GM19438 (cell line): ENCODE results near the gene UQCR11.
"Not testable (repeated sequence)": the region's sequence is repeated elsewhere in the genome, so short reads cannot be mapped to it uniquely, and the experiment has no call there.

ENCODE experiments used
- ATAC-seq: cut with Tn5 transposase; IDR thresholded peaks from one replicate; pipeline ENCODE4 v1.9.1; 2021; ENCODE audit warnings: low read depth; ENCODE audit not compliant: unreplicated experiment

Gene UQCR11

DNA sequence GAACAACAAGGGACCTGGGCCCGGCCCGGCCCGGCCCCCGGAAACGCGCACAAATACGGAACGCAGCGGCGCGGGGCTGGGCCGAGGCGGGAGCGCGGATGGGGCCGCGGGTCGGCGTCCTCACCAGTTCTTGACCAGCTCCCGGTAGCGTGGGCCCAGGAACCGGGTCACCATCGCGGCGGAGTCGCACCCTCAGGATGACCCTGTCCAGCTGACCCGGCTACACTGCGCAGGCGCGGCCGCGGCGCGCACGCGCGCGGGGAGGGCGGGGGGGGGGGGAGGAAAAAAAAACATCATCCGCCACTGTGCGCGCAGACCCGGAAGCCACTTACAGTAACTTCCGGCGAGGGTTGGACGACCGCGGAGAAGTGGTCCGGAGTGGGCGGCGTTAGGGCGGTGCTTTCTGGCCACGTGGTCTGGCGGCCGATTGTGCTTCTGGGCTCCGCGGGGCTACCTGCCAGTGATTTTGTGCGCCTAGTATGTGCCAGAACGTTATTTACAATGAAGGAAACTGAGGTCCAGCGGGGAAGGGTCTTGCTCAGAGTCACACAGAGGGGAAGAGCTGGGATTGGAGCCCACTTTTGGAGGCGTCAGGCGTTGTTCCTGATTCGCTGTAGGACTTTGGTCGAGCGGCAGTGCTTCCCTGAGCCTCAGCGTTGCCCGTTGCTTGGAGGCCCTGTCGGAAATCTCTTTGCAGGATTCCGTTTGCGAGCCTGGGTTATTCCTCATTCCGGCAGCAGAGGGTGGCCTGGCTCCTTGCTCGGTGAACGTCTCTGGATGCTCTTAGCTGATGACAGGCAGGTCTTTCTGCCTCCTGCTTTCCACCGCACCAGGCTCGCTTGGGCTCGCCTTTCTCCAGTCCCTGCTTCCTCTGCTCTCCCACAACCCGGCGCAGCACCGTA lies at the start of gene UQCR11:
TSS of gene UQCR11 (minus strand) at position 227 of the 902 bp plus-strand sequence. CDS start at position 174, 53 bp downstream.
- peak; percentile 72 for ATAC-seq

DNA sequence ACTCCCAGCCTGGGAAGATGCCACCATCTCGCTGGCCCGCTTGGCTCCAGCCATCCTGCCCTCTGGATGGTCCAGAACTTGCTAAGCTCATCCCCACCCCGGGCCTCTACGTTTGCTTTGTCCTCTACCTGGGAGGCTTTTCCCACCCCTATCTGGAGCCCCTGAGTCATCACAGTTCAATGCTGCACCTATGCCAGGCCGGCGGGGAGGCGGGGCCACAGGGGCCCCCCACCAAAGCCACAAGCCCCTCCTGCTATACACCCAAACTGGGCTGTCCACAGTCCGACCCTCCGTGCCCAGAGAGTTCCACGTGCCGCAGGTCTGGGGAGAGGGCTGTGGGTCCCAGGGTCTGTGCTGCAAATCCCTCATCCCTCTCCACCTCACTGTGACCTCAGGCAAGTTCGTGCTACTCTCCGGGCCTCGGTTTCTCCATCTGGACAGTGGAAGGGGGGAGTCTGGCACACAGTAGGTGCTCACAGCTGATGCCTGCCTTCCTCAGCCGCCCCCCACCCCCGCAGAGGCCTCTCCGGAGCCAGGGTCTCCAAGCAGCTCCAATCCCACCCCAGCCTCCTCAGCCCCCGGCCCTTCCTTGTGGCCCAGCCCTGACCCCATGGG lies 49.0 kb upstream of the UQCR11 start:
- no peak for ATAC-seq

DNA sequence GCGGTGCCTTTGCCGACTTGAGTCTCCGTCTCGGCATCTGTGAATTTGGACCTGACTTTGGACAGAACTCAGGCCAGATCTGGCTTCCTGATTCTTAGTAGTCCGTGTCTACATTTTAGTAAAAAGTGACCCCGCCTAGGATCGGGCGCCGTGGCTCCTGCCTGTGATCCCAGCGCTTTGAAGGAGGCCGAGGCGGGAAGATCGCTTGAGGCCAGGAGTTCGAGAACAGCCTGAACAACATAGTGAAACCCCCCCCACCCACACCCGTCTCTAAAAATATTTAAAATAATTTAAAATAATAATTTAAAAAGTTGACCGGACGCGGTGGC lies 48.0 kb upstream of the UQCR11 start:
- ATAC-seq: no peak

DNA sequence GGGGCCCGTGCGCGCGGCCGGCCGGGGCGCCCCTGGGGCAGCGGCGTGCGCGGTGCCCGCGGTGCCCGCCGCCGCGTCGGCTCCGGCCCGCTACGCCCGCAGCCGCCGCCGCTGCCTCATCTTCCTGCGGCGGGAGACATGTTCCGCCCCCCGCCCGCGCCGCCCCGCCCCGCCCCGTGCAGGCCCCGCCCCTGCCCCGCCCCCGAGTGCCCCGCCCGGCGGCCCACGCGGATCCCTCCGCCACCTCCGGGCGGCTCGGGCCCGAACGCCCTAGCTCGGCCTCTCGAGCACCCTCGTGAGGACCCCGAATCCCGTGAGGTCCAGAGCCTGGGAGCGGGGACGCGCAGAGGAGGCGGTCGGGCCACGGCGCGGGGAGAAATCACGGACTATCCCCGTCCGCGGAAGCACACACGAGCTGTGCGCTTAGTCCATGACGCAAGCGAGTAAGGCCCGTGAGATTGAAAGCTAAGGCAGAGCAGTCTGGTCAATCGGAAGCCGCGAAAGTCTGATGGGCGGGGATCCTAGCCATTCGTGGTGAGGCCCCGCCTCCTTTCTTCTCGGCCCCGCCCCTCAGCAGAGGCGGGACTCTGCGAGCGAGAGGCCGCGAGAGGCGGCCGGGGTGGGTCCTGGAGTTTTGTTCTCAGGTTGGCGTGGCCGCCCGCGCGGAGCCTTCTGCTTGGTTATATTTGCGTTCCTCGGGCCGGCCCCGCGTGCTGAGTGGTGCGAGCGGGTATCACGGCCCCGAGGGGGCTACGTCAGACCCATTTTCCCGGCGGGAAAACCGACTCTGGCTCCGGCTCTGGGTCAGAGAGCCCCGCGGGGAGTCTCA lies 47.4 kb upstream of the UQCR11 start, which contains the start of gene TCF3:
TSS of gene TCF3 (minus strand) at position 145 of the 829 bp plus-strand sequence. CDS start 2,367 bp downstream, outside the sequence.
- peak; percentile 57 for ATAC-seq

DNA sequence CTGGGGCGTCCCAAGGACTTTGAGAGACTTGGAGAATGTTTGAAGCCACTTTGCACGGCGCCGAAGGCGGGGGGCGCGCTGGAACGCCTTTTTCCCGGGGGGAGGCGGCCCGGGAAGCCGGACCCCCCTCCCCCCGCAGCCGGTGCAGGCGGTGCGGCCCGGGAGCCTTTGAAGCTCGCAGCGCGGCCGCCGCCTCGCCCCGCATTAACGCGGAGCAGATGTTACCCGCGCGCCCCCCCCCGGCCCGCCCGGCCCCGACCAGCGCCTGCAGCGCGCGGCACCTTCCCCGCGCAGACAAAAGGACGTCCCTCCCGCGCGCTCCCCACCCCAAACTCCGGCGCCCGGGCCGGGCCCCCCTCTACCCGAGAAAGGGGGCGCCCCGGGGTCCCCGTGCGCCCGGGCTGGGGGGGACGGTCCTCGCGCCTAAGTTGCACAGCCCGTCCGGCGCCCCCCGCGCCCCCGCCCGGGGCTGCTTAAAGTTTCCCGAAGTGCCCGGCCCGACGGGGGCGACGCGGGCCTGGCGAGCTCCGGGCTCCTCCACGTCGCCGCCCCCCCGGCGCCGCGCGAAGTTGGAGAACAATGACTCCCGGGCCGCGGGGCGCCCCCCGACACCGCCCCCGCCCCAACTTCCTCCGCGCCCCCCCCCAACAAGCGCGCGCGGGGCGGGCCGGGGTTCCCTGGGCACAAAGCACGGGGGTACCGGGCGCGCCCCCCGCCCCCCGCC lies 46.5 kb upstream of the UQCR11 start:
- ATAC-seq: no peak

DNA sequence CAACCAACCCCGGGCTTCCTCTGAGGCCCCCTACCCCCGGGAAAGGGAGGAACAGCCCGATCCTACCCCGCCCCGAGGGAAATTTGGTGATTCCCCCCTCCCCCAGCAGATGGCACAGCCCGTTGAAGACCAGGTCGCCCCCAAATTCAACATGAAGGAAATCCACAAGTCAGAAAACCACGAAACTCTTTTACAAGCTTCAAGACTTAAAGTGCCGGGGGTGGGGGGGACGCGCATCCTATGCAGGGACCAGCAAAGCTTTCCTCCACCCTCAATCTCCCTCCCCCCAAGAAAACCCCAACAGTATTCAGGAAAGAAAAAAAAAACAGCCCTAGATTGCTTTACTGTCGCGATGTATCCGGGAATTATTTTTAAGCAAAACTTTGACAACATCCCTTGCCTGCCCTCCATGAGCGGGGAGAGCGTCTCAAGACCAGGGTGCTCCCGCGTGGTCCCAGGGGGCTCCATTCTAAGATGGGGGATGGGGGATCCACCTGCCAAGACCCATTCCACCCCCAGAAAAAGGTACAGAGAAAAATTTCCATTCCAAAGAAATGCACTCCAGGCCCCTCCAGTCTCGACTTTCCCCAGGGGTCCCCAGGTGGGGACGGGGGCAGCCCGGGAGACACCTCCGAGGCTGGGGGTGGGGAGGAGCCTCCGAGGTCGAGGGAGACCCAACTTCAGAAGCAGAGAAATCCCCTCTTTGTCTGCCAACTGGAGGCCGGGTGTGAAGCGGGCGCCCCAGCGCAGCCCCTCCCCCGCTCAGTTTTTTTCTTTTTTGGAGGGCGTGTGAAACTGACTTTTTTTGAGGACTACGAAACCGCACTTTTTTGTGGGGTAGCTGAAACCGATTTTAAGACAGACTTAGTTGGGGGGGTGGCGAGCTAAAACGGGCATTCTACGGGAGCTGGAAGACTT lies 45.6 kb upstream of the UQCR11 start:
- ATAC-seq: no peak

DNA sequence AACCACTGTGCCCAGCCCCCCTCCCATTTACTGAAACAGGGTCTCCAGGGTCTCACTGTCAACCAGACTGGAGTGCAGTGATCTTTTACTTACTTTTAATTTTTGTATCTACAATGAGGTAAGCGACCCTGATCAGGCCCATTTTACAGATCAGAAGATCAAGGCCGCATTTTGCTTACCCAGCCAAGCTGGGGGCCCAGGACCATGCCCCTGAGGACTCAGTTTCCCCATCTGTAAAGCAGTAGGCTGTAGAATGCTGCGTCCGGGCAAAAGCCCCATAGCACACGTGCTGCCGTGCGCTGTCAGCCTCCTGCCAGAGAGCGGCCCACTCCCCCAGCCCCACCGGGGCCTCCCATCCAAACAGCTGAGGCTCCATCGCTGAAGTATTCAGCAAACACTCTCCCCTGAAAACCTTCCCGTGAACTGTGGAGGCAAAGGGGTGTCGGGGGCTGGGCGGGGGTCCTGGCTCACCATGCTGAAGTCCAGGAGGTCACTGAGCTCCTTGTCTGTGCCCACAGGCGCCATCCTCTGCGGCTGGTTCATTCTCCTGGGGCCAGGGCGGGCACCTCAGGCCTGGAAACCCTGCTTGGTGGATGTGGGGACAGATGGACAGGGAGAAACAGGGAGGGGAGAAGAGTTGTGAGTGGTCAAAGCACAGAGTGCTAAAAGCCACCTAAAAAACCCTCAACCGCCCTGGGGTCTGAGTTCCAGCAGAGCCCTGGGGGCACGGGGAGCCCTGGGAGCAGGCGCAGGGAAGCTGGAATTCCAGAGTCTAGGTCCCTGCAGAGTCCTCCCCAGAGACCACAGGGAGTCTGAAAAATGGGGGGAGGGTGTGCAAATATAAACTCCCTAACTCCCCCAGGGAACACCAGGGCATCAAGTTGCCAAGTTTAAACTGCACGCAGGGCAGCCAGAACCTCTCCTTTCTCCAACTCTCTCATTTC lies 44.7 kb upstream of the UQCR11 start:
- ATAC-seq: no peak

DNA sequence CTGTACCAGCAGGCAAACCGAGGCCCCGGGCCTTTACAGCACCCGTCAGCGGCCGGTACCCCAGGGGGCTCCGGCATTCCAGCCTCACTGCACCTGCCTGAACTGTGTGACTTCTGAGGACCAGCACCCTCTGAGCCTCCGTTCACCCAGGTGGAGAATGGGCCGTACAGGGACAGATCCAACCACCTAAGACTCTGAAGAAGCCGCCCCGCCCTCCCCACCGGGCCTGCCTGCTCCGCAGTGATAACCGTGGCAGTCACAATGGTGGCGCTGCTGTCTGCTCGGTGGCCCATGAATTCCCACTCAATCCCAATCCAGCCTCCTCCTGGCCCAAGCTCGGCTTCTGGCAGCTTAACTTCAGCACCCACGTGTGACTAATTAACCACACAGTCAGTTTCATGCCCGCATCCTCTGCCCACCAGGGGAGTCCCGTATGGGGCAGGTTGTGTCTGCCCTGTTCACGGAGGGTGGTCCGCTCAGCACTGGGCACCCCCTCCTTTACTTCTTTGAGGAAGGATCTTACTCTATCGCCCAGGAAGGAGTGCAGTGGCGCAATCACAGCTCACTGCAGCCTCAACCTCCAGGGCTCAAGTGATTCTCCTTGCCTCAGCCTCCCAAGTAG lies 43.8 kb upstream of the UQCR11 start:
- peak; percentile 7 for ATAC-seq

DNA sequence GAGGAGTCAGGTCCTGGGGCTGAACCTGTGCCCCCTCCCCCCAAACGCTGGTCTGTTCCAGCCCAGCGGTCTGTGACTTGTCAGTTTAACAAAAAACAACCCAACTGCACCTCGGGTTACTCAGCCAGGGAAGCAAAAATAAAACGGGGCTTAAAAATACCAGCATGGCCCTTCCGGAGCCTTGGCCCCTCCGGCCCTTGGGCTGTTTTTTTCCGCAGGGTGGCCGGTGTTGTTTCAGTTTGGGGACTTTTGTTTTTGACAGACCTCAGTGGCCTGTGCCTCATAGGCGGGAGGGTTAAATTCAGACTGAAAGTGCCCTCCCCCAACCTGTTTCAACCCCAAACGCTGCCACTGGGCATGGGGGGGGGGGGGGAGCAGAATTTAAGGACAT lies 43.2 kb upstream of the UQCR11 start:
- peak; percentile 33 for ATAC-seq

DNA sequence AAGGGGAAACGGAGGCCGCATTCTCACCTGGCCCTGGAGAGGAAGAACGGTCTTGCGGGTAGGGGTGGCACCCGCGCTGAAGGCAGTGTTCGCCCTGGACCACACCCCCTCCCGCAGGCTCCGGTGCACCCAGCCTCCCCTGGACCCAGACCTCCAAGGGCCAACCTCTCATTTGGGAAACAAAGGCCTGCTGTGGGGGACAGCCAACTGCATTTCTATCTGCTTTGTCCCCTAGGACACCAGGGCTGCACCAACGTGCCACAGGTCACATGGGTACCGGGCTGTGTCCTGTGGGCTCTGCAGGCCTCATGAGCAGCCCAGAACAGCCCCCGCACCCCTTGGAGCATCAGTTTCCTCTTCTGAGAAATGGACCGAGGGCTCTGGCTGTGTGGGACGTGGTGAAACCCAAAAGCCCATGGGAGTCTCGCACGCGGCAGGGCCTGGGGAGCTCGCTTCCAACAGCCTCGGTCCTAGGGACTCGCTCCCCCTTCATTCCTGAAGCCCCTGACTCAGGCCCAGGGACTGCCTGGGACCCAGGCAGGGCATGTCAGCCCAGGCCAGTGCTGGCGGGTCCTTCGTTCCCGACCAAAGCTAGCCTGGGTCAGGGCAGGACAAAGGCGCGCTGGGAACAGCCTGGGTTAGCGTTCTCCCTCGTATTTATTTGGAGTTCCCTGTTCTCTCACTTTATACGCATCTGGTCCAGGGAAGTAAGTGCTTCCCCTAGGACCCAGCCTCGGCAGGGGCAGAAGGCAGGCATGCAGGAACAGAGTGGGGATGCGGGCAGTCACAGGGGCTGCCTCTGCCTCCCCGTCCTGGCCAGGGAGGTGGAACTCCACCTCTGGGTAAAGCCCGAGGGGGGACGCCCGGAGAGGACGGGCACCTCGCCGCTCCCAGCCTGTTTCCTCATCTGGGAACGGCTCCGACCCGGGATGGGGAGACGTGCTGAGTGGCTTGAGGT lies 42.5 kb upstream of the UQCR11 start:
- ATAC-seq: no peak

DNA sequence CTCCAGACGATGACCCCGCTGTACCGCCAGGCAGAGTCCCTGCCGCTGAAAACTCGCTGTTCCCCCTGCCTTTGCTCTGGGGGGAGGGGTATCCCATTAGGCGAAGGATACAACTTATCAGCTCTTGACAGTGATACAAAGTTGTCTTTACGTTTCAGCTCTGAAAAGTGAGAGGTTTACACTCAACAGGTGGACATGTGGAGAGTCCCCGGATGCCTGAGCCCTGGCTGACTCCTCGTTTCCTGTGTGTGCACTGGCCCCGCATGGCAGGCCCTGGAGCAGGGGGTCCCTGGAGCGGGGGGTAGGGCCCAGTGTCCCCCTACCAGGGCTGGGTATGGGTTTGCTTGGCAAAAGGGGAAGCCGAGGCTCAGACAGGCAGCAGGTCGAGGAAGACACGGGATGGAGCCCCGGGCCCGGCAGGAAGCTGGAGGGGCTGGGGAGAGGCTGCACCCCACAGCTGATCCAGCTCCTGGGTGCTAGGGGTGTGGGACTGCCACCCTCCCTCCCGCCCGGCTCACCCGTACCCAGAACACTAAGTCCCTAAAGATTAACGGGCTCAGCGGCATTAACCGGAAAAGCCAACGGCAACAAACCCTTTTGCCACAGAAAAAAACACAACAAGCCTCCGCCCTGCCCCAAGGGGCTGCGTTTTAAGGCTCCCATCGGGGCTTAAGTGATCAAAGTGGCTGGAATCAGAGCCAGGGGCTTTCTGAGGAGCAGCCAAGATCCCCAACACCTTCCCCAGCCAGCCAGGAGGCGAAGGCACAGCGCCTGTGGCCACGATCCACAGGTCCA lies 41.6 kb upstream of the UQCR11 start:
- no peak for ATAC-seq

DNA sequence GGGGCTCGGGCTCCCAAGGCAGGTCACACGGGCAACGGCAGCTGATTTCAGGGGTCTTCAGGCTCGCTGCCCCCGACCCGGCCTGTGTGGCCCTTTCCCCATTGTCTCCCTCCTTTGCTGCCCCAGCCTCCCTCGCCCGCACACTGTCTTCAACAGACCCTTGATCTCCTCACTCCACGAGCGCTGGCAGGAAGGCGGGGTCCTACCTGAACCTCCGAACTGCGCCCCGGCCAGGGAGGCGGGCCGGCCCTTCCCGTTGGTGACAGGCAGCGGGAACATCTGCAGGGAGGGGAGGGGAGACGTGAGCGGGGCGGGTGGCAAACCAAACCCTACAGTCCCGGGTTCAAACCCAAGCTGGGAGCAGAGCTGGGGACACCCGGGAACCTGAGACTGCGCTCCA lies 40.9 kb upstream of the UQCR11 start:
- ATAC-seq: no peak

DNA sequence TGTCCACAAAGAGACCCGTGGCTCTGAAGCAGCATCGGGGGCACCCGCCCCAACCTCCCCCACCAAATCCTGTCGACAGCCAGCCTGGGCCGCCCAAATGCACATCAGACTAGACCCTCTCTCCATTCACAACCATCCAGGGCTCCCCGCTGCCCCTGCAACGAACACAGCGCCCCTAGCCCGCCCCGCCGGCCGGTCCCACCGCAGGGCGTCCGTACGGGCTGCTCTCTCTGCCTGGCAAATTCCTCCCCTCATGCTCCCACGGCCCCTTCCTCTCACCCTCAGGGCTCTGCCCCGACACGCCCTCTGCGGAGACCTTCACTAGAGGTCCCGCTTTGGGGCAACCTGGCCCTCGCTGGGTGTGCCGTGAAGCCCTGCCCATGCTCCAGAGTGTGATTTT lies 40.0 kb upstream of the UQCR11 start:
- ATAC-seq: no peak

DNA sequence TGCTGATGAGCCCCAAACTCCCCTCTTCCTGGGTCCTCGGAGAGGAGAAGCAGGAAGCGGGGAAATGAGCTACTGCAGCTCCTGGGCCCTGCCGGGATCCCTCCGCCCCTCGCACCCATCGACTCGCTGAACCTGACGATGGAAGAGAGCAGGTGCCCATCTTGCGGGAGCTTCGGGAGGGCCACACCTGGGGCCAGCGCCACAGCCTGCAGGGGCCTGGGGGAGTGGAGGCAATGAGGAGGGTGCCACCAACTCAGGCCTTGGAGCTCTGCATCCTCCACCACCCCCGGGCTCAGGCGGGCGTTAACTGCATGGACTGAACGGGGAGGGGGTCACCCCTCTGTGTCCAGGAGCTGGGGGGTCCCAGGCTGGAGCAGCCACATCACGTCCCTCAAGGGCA lies 38.8 kb upstream of the UQCR11 start:
- ATAC-seq: no peak

DNA sequence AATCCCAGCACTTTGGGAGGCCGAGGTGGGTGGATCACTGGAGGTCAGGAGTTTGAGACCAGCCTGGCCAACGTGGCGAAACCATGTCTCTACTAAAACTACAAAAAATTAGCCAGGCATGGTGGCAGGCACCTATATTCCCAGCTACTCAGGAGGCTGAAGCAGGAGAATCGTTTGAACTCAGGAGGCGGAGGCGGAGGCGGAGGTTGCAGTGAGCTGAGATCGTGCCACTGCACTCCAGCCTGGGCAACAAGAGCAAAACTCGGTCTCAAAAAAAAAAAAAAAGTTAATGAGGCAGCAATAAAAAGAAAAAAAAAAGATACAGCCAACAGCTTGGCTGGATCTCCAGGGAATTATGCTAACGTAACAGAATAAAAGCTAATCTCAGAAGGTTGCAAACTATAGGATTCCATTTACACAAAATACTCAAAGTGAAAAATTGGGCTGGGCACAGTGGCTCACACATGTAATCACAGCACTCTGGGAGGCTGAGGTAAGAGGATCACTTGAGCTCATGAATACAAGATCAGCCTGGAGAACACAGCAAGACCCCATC lies 35.7 kb upstream of the UQCR11 start:
- ATAC-seq: not testable (repeated sequence)
